ENCODE results near the gene CKS1B. TPM values are rescaled to one million over a fixed set of nuclear protein-coding genes. Genes with fewer than 3 reads are reported as not detected.
A peak's percentile ranks its signal among the peaks of the same experiment; 100 is the strongest.

CKS1B gene
- total RNA-seq, 3 donors from 2014 or later (not counting 1 experiment from before 2014, with no cell fraction given) = 8.5 to 13.0 (median 12.9) TPM

GRCh38 chr1:155012776-155013602 is 38.5 kb downstream of the CKS1B start:
- Histone ChIP-seq H3K36me3 (ENCODE audit: control insufficient read depth, insufficient read depth, low read length) (peaks cover 20% of the 10 kb centered on the region), H3K27me3 (ENCODE audit: control insufficient read depth, insufficient read depth, low read length) (no peaks in the 10 kb centered on the region), H3K4me3 (ENCODE audit: low read length) (no peak overlapping the region), H3K27ac (ENCODE audit: low read length) (no peak overlapping the region), H3K9me3 (ENCODE audit: control insufficient read depth, insufficient read depth, low read length) (no peaks in the 10 kb centered on the region), H3K4me1 (ENCODE audit: control insufficient read depth, insufficient read depth, low read length) (peaks cover 95% of the 10 kb centered on the region)
- H3K9me3 Mint-ChIP-seq = no peaks in the 10 kb centered on the region
- peaks cover 19 to 75% of the 10 kb centered on the region in 2 donors for H3K4me1 Mint-ChIP-seq
- no peaks in the 10 kb centered on the region for H3K27me3 Mint-ChIP-seq (ENCODE audit: low read depth in 2 of 2)
- H3K36me3 Mint-ChIP-seq = no peaks in the 10 kb centered on the region
- peak overlapping the region; percentile 65 to 81 for H3K27ac Mint-ChIP-seq
- 90% methylated on average over 2 of the region's 3 CpGs for WGBS (ENCODE audit: insufficient coverage)
- peak overlapping the region; percentile 28 for H3K4me3 Mint-ChIP-seq
- no peak for TF ChIP-seq CTCF (IDR thresholded peaks at IDR 0.05)
- no peak for ATAC-seq
- no peak for DNase-seq
- intact Hi-C loops (cut with micrococcal nuclease) = no loop called here

GRCh38 chr1:155013632-155014031 is 39.2 kb downstream of the CKS1B start:
- peak in 1 of 2 donors; percentile 63 for DNase-seq
- ATAC-seq = no peak
- H3K4me1 Mint-ChIP-seq = peaks cover 19 to 70% of the 10 kb centered on the region in 2 donors
- no peak for TF ChIP-seq CTCF (IDR thresholded peaks at IDR 0.05)
- Histone ChIP-seq H3K36me3 (ENCODE audit: control insufficient read depth, insufficient read depth, low read length) (peaks cover 20% of the 10 kb centered on the region), H3K27me3 (ENCODE audit: control insufficient read depth, insufficient read depth, low read length) (no peaks in the 10 kb centered on the region), H3K4me3 (ENCODE audit: low read length) (no peak overlapping the region), H3K9me3 (ENCODE audit: control insufficient read depth, insufficient read depth, low read length) (no peaks in the 10 kb centered on the region), H3K4me1 (ENCODE audit: control insufficient read depth, insufficient read depth, low read length) (peaks cover 92% of the 10 kb centered on the region), H3K27ac (ENCODE audit: low read length) (peak overlapping the region; percentile 38)
- H3K27ac Mint-ChIP-seq = peak overlapping the region; percentile 29 to 81
- peak overlapping the region; percentile 52 for H3K4me3 Mint-ChIP-seq
- intact Hi-C loops (cut with micrococcal nuclease) = no loop called here
- H3K9me3 Mint-ChIP-seq = no peaks in the 10 kb centered on the region
- no peaks in the 10 kb centered on the region for H3K27me3 Mint-ChIP-seq (ENCODE audit: low read depth in 2 of 2)
- WGBS (ENCODE audit: insufficient coverage) = 18% methylated on average over 7 of the region's 8 CpGs
- no peaks in the 10 kb centered on the region for H3K36me3 Mint-ChIP-seq

- intact Hi-C loops (cut with micrococcal nuclease) = no loop called here
- Mint-ChIP-seq H3K27me3 (ENCODE audit: low read depth in 2 of 2) (no peaks in the 10 kb centered on the region), H3K36me3 (no peaks in the 10 kb centered on the region), H3K9me3 (no peaks in the 10 kb centered on the region), H3K4me3 (no peak overlapping the region), H3K4me1 (peaks cover 17 to 65% of the 10 kb centered on the region in 2 donors), H3K27ac (no peak overlapping the region)
- no peak for ATAC-seq
- H3K4me3 ChIP-seq (ENCODE audit: low read length) = no peak overlapping the region
- 94% methylated on average over 30 of the region's 31 CpGs for WGBS (ENCODE audit: insufficient coverage)
- no peak overlapping the region for H3K27ac ChIP-seq (ENCODE audit: low read length)
- no peaks in the 10 kb centered on the region for H3K27me3 ChIP-seq (ENCODE audit: control insufficient read depth, insufficient read depth, low read length)
- peaks cover 82% of the 10 kb centered on the region for H3K4me1 ChIP-seq (ENCODE audit: control insufficient read depth, insufficient read depth, low read length)
- TF ChIP-seq CTCF (IDR thresholded peaks at IDR 0.05) = no peak
- no peak for DNase-seq
- H3K36me3 ChIP-seq (ENCODE audit: control insufficient read depth, insufficient read depth, low read length) = peaks cover 20% of the 10 kb centered on the region
- no peaks in the 10 kb centered on the region for H3K9me3 ChIP-seq (ENCODE audit: control insufficient read depth, insufficient read depth, low read length)
Observed at GRCh38 chr1:155014709-155015508, 40.4 kb downstream of the CKS1B start.

All from natural killer cell (primary cell).